NCI-H69 (cell line): ENCODE data around the gene BLVRB.
"Not testable (repeated sequence)": the region's sequence is repeated elsewhere in the genome, so short reads cannot be mapped to it uniquely, and the experiment has no call there.

Experiments
- DNase-seq: peaks from one replicate; lab custom pipeline; 2025; lab: John Stamatoyannopoulos, UW

Gene BLVRB

GRCh38 chr19:40449506-40449905 lies 16.0 kb downstream of the BLVRB start:
- DNase-seq, result no peak

- DNase-seq, result no peak
Measured at GRCh38 chr19:40446263-40446784, 19.2 kb downstream of the BLVRB start.

- DNase-seq, result peak; percentile 20
Measured at GRCh38 chr19:40445780-40446262, 19.7 kb downstream of the BLVRB start.

GRCh38 chr19:40444825-40445312 lies 20.7 kb downstream of the BLVRB start:
- DNase-seq, result no peak

- DNase-seq, result peak; percentile 98
Measured at GRCh38 chr19:40444000-40444824, 21.3 kb downstream of the BLVRB start, which contains the start of gene SERTAD3. Gene SERTAD3, minus strand, starts transcription at chr19:40444335. Its CDS starts 2,255 bp downstream, at chr19:40442080.

- peak; percentile 100 for DNase-seq
Measured at GRCh38 chr19:40443131-40443999, 22.2 kb downstream of the BLVRB start.

- DNase-seq, result no peak
Measured at GRCh38 chr19:40442328-40443130, 23.0 kb downstream of the BLVRB start.

- DNase-seq, result no peak
Measured at GRCh38 chr19:40441719-40442253, 23.8 kb downstream of the BLVRB start.

GRCh38 chr19:40438284-40438683 lies 27.3 kb downstream of the BLVRB start:
- DNase-seq, result no peak

- DNase-seq, result peak; percentile 93
Measured at GRCh38 chr19:40433391-40434216, 31.9 kb downstream of the BLVRB start.

- DNase-seq, result not testable (repeated sequence)
Measured at GRCh38 chr19:40432760-40433159, 32.8 kb downstream of the BLVRB start.

- DNase-seq, result no peak
Measured at GRCh38 chr19:40431698-40432097, 33.8 kb downstream of the BLVRB start.

GRCh38 chr19:40430242-40430641 lies 35.3 kb downstream of the BLVRB start:
- DNase-seq, result not testable (repeated sequence)

GRCh38 chr19:40428197-40428596 lies 37.3 kb downstream of the BLVRB start:
- not testable (repeated sequence) for DNase-seq

GRCh38 chr19:40425450-40426287 lies 39.9 kb downstream of the BLVRB start, which contains the start of gene SERTAD1:
Gene SERTAD1, minus strand, starts transcription at chr19:40425992. Its CDS starts 2,446 bp downstream, at chr19:40423546.
- peak; percentile 100 for DNase-seq

GRCh38 chr19:40424637-40425449 lies 40.7 kb downstream of the BLVRB start:
- DNase-seq, result no peak

GRCh38 chr19:40423938-40424337 lies 41.6 kb downstream of the BLVRB start:
- DNase-seq, result no peak
